Measurements from ENCODE around the gene SNTB2. TPM values are rescaled to one million over a fixed set of nuclear protein-coding genes. Genes with fewer than 3 reads are reported as not detected.
"Not testable (repeated sequence)": the region's sequence is repeated elsewhere in the genome, so short reads cannot be mapped to it uniquely, and the experiment has no call there.

Gene SNTB2
- 1 to 10 TPM; 6.1 to 6.3 TPM for total RNA-seq

DNA sequence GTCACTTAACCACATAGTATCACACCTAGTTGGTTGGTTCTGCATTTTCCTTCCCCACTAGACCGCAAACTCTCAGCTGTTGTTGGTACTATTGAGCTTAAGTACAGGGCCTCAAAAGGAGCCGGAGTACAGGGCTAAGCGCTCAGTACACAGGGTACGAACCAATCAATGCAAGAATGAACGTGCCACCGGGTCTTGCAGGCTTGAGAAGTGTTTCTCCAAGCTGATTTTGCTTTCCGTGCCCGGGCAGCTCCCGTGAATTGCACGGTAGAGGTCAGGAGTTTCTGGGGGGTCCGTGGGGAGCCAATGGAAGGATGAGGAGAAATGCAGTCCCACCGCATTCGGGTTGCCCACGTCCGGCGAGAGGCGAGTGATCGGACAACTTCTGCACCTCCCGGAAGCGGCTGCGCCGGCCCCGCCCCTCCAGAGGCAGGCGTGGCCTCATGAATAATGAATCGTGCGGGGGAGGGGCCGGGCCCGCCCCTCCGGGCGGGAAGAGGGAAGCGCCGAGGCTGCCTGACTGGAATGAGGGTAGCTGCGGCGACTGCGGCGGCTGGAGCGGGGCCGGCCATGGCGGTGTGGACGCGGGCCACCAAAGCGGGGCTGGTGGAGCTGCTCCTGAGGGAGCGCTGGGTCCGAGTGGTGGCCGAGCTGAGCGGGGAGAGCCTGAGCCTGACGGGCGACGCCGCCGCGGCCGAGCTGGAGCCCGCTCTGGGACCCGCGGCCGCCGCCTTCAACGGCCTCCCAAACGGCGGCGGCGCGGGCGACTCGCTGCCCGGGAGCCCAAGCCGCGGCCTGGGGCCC, at the start of gene SNTB2:
Gene SNTB2 (plus strand): TSS at position 523 of the 804 bp plus-strand sequence. CDS start 3 bp downstream, at position 526.
- Mint-ChIP-seq H3K27me3 (no peaks in the 10 kb centered on the region), H3K36me3 (peaks cover 13% of the 10 kb centered on the region), H3K27ac (peak within 1 kb of the TSS; percentile 98), H3K4me1 (peaks cover 46% of the 10 kb centered on the region), H3K9me3 (no peaks in the 10 kb centered on the region), H3K4me3 (peak within 1 kb of the TSS; percentile 94)
- peak; percentile 83 for DNase-seq

DNA sequence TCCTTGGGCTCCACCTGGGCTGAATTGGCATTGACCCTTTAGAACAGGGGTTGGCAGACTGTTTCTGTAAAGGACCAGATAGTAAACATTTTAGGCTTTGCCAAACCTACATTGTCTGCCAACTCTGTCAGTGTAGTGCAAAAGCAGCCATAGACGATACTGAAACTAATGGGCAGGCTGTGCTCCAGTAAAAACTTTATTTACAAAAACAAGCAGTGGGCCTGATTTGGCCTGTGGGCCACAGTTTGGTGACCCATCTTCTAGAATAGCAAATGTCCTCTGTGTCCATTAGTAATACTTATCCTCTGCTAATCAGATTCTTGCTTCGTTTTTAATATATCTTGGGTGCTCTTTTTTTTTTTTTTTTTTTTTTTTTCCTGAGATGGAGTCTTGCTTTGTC, 48.4 kb upstream of the SNTB2 start:
- Mint-ChIP-seq H3K4me3 (no peak overlapping the region), H3K27me3 (no peaks in the 10 kb centered on the region), H3K9me3 (no peaks in the 10 kb centered on the region), H3K4me1 (peaks cover 29% of the 10 kb centered on the region), H3K27ac (no peak overlapping the region), H3K36me3 (peaks cover 46% of the 10 kb centered on the region)
- no peak for DNase-seq

DNA sequence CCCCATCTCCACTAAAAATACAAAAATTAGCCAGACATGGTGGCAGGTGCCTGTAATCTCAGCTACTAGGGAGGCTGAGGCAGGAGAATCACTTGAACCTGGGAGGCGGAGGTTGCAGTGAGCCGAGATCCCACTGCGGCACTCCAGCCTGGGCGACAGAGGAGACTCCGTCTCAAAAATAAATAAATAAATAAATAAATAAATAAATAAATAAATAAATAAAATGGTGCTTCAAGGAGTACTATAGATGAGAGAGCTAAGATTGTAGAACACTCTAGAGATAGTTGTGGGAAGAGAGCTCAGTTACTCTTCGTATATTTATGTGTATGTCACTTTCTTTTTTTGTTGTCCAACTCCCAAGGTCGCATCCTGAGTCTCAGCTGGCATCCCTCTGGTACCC, 47.5 kb upstream of the SNTB2 start:
- H3K4me1 Mint-ChIP-seq, result peaks cover 21% of the 10 kb centered on the region
- peaks cover 41% of the 10 kb centered on the region for H3K36me3 Mint-ChIP-seq
- not testable (repeated sequence) for H3K4me3 Mint-ChIP-seq, H3K27ac Mint-ChIP-seq, H3K9me3 Mint-ChIP-seq, DNase-seq, H3K27me3 Mint-ChIP-seq

DNA sequence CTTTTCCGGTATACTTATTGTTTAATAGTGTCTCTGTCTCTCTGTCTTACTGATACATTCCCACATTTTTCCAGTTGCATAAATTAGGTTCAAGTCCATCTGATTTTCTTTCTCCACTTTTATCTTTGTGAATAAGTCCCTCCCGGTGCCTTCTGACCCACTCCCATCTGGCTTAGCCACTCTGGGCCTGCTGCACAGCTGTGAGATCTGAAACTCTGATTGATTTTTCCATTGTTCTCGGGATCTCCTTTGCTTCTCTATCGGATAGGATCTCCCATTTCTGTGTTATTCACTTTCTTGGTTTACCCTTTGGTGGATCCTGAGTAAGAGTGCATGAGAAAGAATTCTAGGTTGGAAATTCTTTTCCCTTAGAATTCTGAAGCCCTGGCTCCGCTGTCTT, 46.0 kb upstream of the SNTB2 start:
- H3K36me3 Mint-ChIP-seq, result peaks cover 36% of the 10 kb centered on the region
- no peak for DNase-seq
- no peak overlapping the region for H3K27ac Mint-ChIP-seq
- no peaks in the 10 kb centered on the region for H3K27me3 Mint-ChIP-seq
- peaks cover 12% of the 10 kb centered on the region for H3K4me1 Mint-ChIP-seq
- no peaks in the 10 kb centered on the region for H3K9me3 Mint-ChIP-seq
- H3K4me3 Mint-ChIP-seq, result no peak overlapping the region

DNA sequence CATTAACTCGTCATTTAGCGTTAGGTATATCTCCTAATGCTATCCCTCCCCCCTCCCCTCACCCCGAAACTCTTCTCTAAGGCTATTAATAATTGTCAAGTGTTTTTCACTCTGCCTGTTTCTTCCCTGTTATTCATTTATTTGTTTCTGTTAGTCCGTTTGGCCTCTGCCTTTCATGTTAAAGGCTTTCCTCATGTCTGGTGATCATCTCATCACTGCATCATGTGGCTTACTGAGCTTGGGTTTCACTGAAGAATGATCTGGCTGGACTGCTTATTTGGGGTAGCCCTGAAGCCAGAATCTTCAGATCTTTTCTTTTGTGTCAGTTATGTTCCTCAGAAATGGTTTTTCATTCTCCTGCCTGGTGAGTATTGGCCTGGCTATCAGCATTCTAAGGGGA, 45.0 kb upstream of the SNTB2 start:
- peaks cover 7% of the 10 kb centered on the region for H3K4me1 Mint-ChIP-seq
- no peak overlapping the region for H3K4me3 Mint-ChIP-seq
- H3K36me3 Mint-ChIP-seq, result peaks cover 39% of the 10 kb centered on the region
- DNase-seq, result no peak
- H3K27me3 Mint-ChIP-seq, result no peaks in the 10 kb centered on the region
- H3K27ac Mint-ChIP-seq, result no peak overlapping the region
- H3K9me3 Mint-ChIP-seq, result no peaks in the 10 kb centered on the region

DNA sequence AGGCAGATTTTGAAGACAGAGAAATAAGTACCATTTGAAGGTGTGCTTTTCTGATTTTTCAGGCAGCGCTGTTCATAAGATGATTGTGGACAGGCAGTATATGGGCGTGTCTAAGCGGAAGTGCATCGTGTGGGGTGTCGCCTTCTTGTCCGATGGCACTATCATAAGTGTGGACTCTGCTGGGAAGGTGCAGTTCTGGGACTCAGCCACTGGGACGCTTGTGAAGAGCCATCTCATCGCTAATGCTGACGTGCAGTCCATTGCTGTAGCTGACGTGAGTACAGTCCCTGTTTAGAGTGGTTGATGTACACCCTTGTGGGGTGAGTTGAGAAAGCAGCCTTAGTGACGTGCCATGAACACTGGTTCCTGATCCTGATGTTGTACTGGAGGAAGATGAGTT, 43.8 kb upstream of the SNTB2 start:
- H3K4me3 Mint-ChIP-seq, result no peak overlapping the region
- H3K9me3 Mint-ChIP-seq, result no peaks in the 10 kb centered on the region
- H3K27me3 Mint-ChIP-seq, result no peaks in the 10 kb centered on the region
- peaks cover 33% of the 10 kb centered on the region for H3K36me3 Mint-ChIP-seq
- H3K27ac Mint-ChIP-seq, result no peak overlapping the region
- DNase-seq, result no peak
- H3K4me1 Mint-ChIP-seq, result peaks cover 2% of the 10 kb centered on the region

DNA sequence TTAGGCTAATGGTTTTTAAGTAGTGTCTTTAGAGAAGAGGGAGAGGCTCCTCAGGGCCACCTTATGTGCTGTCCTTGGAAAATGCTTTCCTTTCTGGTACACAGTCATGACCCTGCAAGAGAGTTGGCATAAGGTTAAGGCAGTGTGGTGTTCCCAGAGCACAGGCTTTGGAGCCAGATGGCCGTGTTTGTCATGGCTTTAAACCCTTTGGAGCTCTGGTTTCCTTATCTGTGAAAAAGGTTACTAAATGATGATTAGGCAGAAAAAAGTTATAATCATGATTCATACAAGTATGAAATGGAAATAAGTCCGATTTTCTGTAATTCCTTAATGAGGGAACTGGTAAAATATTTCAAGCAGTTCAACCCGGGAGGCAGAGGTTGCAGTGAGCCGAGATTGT, 41.3 kb upstream of the SNTB2 start:
- no peak for DNase-seq
- Mint-ChIP-seq H3K4me1 (no peaks in the 10 kb centered on the region), H3K4me3 (no peak overlapping the region), H3K36me3 (peaks cover 34% of the 10 kb centered on the region), H3K27ac (no peak overlapping the region), H3K9me3 (no peaks in the 10 kb centered on the region), H3K27me3 (no peaks in the 10 kb centered on the region)

DNA sequence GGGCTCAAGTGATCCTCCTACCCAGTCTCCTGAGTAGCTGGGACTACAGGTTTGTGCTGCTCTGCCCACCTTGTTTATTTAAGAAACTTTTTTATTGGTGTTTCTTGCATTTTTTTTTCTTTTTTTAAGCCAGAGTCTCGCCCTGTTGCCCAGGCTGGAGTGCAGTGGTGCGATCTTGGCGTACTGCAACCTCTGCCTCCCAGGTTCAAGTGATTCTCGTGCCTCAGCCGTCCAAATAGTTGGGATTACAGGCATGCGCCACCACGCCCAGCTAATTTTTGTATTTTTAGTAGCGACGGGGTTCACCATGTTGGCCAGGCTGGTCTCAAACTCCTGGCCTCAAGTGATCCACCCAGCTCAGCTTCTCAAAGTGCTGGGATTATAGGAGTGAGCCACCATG, 37.3 kb upstream of the SNTB2 start:
- H3K36me3 Mint-ChIP-seq, result peaks cover 23% of the 10 kb centered on the region
- DNase-seq, H3K27ac Mint-ChIP-seq: not testable (repeated sequence)

DNA sequence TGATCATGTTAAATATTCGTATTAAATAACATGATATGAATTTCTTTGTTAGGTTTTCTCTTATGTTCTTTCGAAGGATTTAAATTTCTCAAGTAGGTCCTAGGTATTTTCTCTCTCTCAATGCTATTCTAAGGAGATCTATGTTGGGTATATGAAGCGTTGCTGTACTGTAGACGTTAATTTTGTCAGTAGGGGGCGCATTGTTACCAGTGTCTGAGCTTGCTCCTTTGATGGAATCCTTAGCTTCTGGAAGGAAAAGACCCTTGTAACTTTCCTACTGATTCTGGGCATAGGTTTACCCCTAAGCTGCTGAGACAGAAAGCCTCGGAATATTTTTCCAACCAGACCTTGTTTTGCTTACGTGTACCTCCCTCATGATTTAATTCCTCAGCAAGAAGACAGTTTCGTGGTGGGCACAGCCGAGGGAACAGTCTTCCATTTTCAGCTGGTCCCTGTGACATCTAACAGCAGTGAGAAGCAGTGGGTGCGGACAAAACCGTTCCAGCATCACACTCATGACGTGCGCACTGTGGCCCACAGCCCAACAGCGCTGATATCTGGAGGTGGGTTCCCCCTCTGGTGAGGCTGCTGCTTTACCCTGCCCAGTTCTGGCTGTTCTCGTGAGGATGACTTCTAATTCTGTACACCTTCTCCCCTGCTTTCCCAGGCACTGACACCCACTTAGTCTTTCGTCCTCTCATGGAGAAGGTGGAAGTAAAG, 36.7 kb upstream of the SNTB2 start:
- peak; percentile 17 for DNase-seq
- Mint-ChIP-seq H3K27me3 (no peaks in the 10 kb centered on the region), H3K9me3 (no peaks in the 10 kb centered on the region), H3K4me3 (no peak overlapping the region), H3K27ac (no peak overlapping the region), H3K4me1 (no peaks in the 10 kb centered on the region), H3K36me3 (peaks cover 24% of the 10 kb centered on the region)

More for the DNA sequence above, 37.3 kb upstream of the SNTB2 start:
- not testable (repeated sequence) for H3K9me3 Mint-ChIP-seq, H3K27me3 Mint-ChIP-seq, H3K4me1 Mint-ChIP-seq, H3K4me3 Mint-ChIP-seq

DNA sequence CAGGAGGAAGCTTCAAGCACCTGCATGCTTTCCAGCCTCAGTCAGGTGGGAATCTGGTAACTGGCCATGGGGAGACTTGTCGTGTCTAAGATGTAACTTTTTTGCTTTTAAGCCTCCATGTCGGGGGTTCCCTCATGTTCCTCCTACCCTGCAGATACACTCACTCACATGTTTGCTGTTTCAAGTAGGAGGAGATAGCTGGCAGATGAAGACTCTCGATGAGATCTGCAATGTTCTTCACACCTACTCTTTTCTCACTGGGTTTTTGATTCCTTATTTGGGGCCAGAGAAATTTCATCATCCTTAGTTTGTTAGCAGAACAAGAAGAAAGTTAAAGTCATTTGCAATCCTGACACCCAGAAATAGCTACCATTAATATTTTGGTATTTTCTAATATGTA, 29.8 kb upstream of the SNTB2 start:
- Mint-ChIP-seq H3K27ac (no peak overlapping the region), H3K4me3 (no peak overlapping the region), H3K27me3 (no peaks in the 10 kb centered on the region), H3K9me3 (no peaks in the 10 kb centered on the region), H3K4me1 (peaks cover 12% of the 10 kb centered on the region), H3K36me3 (peaks cover 38% of the 10 kb centered on the region)
- DNase-seq, result no peak

DNA sequence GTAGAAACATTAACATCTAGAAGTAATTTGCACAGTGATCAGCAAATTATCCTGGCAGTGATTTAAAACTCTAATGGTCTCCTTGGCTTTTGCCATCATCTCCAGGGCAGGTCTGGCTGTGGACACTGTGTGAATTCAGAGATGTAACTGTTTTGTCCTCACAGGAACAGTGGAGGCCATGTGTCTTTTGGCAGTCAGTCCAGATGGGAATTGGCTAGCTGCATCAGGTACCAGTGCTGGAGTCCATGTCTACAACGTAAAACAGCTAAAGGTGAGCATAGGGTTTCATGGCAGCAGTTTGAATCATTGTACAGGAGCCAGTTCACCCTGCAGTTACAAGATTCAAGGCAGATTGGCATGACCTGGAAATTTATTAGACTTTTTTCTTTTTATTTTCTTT, 26.8 kb upstream of the SNTB2 start:
- Mint-ChIP-seq H3K4me3 (no peak overlapping the region), H3K36me3 (peaks cover 46% of the 10 kb centered on the region)

DNA sequence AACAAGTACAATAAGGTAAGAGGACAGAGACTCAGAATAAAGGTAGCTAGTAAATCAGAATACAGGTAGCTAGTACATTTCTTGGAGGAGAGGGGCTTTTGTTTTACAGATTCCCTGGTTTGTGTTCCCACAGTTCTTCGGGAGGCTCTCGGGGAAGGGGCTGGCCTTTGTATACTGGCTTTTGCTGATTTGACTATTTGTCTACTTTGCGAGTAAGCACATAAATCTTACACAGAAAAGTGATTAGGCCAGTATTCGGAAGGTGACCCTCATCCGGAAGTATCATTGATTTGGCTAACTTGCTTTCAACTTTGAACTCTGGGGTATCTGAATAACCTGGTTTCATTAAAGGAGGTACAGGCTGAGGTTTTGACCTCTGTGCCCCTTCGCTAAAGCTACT, 21.4 kb upstream of the SNTB2 start:
- H3K27ac Mint-ChIP-seq, result peak overlapping the region; percentile 87
- no peak for DNase-seq
- H3K4me1 Mint-ChIP-seq, result peaks cover 46% of the 10 kb centered on the region
- peaks cover 54% of the 10 kb centered on the region for H3K36me3 Mint-ChIP-seq
- H3K27me3 Mint-ChIP-seq, result no peaks in the 10 kb centered on the region
- H3K9me3 Mint-ChIP-seq, result no peaks in the 10 kb centered on the region
- no peak overlapping the region for H3K4me3 Mint-ChIP-seq

More for the DNA sequence above, 26.8 kb upstream of the SNTB2 start:
- H3K9me3 Mint-ChIP-seq, result no peaks in the 10 kb centered on the region
- H3K27me3 Mint-ChIP-seq, result no peaks in the 10 kb centered on the region
- peaks cover 27% of the 10 kb centered on the region for H3K4me1 Mint-ChIP-seq
- no peak overlapping the region for H3K27ac Mint-ChIP-seq
- no peak for DNase-seq

DNA sequence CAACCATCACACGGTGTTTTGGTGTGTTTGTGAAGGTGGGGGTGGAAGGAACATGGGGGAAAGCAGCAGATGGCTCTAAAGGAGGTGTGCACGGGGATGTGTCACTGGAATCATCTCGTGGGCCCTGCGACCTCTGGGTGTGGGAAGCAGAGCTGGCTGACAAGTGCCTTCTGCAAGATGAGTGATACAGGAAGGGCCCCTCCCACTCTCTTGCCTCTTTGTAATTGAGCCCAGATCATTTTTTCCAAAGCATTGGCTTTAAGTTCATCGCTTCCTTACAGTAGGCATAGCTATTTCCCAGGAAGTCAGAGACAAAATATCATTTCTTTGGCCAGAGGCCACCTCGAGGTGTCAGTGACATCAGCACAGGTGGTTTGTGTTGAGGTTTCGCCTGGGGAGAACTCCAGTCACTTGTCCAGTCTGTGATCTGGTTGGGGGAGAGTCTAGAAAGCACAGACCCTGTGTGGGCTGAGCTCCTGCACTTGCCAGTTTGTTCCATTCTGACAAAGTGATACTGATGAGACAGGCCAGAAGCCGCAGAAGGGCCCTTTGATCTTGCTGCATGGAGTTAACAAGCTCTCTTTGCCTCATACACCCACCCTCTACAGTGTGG, 20.6 kb upstream of the SNTB2 start:
- peak overlapping the region; percentile 87 for H3K27ac Mint-ChIP-seq
- peak overlapping the region; percentile 30 for H3K4me3 Mint-ChIP-seq

DNA sequence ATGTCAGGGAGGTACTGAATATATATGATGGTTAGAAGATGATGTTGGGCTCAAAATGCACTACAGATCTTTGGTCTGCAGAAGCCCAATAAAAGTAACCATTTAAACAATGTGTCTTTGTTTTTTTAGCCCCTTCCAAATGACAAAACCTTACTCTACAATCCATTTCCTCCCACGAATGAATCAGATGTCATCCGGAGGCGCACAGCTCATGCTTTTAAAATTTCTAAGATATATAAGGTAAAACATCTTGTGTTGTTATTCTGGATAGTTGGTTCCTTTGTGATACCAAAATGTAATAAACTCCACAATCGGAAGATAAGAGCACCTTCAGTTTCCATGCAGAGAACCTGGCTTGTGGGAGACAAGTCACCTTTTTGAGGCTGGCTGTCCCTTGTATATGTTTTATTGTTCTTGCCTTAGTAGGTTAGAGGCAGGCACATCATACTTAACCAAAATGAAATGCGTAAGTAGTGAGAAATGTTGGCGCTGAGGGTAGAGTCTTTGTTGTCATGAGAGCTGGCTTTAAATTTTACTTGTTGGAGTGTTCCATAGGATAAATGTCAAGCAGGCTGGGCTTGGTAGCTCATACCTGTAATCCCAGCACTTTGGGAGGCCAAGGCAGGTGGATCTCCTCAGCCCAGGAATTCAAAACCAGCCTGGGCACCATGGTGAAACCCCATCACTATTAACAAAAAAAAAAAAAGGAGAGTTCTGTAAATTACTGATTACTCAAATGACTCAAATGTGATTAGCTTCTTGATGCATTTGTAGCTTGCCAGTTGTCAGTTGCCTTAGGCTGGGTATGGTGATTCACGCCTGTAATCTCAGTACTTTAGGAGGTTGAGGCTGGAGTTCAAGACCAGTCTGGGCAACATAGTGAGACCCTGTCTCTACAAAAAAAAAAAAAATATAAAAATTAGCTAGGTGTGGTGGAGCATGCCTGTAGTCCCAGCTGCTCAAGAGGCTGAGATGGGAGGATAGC, 19.7 kb upstream of the SNTB2 start:
- Mint-ChIP-seq H3K27me3 (no peaks in the 10 kb centered on the region), H3K4me1 (peaks cover 49% of the 10 kb centered on the region), H3K36me3 (peaks cover 59% of the 10 kb centered on the region), H3K4me3 (peak overlapping the region; percentile 1), H3K9me3 (no peaks in the 10 kb centered on the region), H3K27ac (peak overlapping the region; percentile 87)
- no peak for DNase-seq

More for the DNA sequence above, 20.6 kb upstream of the SNTB2 start:
- peak; percentile 83 for DNase-seq
- no peaks in the 10 kb centered on the region for H3K27me3 Mint-ChIP-seq
- H3K4me1 Mint-ChIP-seq, result peaks cover 49% of the 10 kb centered on the region
- peaks cover 54% of the 10 kb centered on the region for H3K36me3 Mint-ChIP-seq
- no peaks in the 10 kb centered on the region for H3K9me3 Mint-ChIP-seq

Measured in activated naive CD8-positive, alpha-beta T cell treated with anti-CD3 and anti-CD28 coated beads for 36 hours (primary cell).